Stimulated activated CD4-positive, alpha-beta T cell treated with anti-CD3 and anti-CD28 coated beads, Interleukin-4, amount 100 ng/mL, for 4 hours (primary cell): ENCODE measurements around the gene BEAN1.

Source experiments
- DNase-seq, 2 experiments: peaks; one replicate each; pipeline ENCODE4 v3.0.0-alpha.2; 2020

Gene BEAN1

GRCh38 chr16:66471716-66472393 lies 44.8 kb downstream of the BEAN1 start:
- no peak for DNase-seq

GRCh38 chr16:66473051-66473571 lies 46.0 kb downstream of the BEAN1 start:
- DNase-seq = no peak

- no peak for DNase-seq
These were observed 46.8 kb downstream of the BEAN1 start for GRCh38 chr16:66473654-66474519.

GRCh38 chr16:66474750-66475199 lies 47.7 kb downstream of the BEAN1 start:
- DNase-seq = peak; percentile 14 to 65

- no peak for DNase-seq
These were observed 48.1 kb downstream of the BEAN1 start for GRCh38 chr16:66475232-66475631.

GRCh38 chr16:66476328-66477027 lies 49.4 kb downstream of the BEAN1 start:
- DNase-seq = peak; percentile 32 to 40

GRCh38 chr16:66477028-66477515 lies 50.0 kb downstream of the BEAN1 start:
- no peak for DNase-seq

GRCh38 chr16:66478733-66479511 lies 51.8 kb downstream of the BEAN1 start:
- peak; percentile 77 to 83 for DNase-seq

- no peak for DNase-seq
These were observed 52.7 kb downstream of the BEAN1 start for GRCh38 chr16:66479661-66480264.

- no peak for DNase-seq
These were observed 53.4 kb downstream of the BEAN1 start for GRCh38 chr16:66480265-66481080.

GRCh38 chr16:66481081-66481942 lies 54.2 kb downstream of the BEAN1 start:
- DNase-seq = no peak

- DNase-seq = no peak
These were observed 54.9 kb downstream of the BEAN1 start for GRCh38 chr16:66481943-66482390.

GRCh38 chr16:66483689-66484452 lies 56.8 kb downstream of the BEAN1 start:
- DNase-seq = peak; percentile 59 to 75

- no peak for DNase-seq
These were observed 57.5 kb downstream of the BEAN1 start for GRCh38 chr16:66484453-66485213.

- DNase-seq = no peak
These were observed 58.3 kb downstream of the BEAN1 start for GRCh38 chr16:66485376-66485775.

- no peak for DNase-seq
These were observed 59.2 kb downstream of the BEAN1 start for GRCh38 chr16:66486199-66486772.

- DNase-seq = no peak
These were observed 59.9 kb downstream of the BEAN1 start for GRCh38 chr16:66486773-66487579.
